ENCODE results near the gene LRP5.

The LRP5 gene

DNA sequence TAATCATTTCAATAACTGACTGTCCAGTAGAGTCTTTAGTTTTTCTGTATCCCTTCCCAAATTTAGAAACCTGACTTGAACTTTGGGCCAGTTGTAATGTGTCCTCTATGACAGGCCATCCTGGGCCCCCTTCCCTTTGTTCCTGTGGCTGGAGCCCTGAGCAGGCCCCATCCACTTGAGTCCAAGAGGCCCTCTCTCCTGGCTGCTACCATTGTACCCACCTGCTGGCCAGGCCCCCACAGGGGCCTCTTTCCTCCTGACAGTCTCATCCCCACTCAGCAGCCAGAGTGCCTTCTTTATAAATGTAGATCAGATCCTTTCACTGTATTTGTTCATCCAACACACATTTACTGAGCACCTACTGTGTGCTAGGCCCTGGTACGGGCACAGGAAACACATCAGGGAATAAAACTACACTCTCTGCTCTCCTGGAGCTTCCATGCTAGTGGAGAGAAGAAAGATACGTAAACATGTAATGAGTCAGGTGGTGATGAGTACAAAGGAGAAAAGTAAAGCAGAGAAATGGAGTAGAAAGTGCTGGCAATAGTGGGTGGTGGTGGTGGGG lies 2.7 kb upstream of the LRP5 start:
- DNase-seq, result no peak

DNA sequence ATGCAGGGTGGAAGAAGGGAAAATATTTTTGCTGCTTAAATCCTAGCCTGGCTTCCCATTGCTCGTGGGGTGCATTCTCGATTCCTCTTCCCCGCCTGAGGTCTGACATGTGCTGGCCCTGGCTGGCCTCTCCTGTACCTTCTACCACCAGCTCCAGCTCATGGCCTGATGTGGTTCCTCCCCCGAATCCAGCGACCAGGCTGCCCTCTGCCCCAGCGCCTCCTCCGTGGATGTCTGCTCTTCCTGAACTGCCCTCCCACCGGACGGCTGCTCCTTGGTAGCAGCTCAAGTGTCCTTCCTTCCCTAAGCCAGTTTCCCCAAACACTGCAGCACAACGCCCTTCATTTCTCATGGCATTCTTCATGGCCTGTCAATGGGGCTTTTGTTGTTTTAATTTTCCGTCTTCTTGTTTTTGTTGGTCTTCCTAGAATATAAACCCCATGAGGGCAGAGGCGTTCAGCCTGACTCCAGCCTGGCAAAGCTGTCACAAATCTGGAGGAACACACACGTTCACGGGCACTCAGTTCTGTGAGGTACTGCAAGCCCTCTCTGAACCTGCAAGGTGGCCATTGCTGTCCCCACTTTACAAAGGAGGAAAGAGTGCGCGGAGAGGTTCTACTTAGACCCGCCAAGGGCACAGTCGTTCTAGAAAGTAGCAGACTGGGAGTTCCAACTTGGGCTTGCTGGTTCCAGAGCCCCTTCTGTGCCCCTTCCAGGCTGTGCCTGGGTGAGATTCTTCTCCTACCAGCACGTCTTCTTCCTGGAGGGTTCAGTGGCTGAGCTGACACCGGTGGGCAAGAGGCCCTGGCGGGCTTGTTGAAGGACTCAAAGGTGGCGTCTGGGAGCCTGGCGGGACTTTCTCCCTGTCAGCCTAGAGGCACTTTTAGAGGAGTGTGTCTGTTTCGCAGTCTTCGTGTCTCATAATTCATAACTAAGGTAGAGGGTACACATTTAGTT lies 953 bp upstream of the LRP5 start:
- no peak for DNase-seq

DNA sequence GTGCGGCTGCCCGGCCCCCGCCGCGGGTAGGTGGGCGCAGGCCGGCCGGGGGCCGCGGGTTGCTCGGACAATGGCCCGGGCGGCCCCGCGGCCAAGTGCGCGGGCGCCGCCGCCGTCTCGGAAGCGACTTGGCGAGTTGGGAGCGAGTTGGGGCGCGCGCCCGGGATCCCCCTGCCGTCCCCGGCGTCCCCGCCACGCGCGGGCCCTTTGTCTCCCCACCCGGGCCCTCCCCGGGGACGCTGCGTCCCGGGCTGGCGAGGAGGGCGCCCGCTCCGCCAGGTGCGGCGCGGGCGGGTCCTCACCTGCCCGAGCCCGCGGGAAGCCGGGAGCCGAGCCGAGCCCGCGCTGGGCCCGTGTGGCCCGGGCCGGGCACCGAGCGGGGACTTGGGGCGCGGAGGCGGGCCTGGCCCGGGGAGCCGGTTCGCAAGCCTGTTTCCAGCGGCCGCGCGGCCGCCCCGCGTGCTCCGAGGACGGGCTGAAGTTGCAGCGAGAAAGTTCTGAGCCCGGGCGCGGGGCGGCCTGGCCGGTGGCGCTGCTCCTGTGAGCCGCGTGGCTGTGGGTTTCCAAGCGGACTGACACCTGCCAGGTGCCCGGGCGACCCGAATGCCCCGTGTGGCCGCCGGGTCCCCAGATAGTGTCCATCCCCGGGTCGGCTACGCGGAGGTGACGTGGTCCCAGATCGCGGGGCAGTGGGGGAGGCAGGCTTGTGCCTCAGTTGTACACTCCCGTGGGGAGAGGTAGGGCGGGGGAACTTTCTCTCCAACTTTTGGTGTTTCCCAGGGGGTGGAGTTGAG lies 586 bp downstream of the LRP5 start:
- DNase-seq, result peak; percentile 33

DNA sequence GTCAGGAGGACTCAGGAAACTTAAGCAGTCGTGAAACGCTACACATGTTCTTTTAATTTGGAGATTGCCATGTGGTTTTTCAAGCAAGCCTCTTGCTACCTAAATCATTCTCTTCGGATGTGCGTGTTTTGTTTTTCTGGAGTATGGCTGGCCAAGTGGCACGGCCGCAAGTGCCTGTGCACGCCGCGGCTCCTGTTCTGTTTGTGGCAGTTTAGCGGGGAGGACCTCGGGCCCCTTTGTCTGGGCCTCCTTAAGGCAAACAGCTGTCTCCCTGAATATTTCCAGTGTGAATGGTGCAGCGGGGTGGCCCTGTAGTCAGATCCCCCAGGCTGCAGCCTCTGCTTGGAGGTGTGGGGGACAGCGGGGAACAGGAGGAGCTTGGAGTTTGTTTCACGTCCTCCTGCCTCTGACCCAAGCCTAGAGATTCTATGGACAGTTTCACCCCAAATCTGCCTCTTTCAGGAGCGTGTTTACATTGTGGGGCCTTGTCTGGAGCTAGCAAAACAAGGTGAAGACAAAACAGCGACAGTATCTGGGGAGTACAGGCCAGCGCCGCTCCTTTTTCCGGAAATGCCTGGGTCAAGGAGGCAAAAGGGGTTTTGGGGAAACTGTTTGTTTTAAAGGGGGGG lies 1.3 kb downstream of the LRP5 start:
- no peak for DNase-seq

DNA sequence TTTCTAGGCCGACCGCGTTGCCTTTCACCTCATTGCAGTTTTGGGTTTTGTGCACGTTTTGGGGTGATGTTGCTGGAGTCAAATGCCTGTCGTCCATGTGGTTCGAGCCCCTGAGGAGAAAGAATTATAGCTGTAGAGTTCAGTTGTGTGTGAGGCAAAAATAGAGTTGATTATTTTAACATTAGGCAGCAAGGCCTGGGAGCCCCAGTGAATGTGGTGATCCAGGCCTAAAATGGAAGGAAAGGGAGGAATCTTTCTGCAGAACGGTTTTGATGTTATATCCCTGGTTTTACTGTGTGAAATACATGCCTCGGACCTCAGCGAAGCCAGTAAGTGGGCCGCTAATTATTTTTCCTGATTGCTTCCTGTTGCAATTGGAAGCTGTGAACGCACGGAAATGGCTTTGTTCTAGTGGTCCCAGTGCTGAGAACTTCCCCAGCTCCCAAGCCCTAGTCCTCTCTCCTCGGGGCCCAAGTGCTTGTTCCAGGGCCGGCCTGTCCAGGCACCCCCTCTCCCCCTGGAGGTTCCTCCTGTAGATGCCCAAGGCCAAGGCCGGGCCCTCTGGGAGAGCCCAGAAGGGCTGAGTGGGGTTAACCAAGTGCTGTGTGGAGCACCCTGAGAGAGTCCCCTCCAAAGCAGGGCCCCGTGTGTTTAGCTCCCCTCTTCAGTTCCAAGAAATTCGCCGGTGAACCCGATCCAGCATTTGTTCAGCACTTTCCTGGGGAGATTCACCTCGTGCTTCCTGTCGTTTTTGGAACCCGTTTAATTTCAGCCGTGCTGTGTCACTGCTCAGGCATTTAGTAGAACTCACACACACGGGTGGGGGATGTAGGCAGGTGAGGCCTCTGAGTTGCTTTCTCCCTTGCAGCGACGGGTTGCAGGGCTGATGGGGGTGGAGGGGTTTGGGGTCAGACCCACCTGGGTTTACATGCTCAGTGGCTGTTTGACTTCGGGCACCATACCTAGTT lies 2.1 kb downstream of the LRP5 start:
- no peak for DNase-seq

DNA sequence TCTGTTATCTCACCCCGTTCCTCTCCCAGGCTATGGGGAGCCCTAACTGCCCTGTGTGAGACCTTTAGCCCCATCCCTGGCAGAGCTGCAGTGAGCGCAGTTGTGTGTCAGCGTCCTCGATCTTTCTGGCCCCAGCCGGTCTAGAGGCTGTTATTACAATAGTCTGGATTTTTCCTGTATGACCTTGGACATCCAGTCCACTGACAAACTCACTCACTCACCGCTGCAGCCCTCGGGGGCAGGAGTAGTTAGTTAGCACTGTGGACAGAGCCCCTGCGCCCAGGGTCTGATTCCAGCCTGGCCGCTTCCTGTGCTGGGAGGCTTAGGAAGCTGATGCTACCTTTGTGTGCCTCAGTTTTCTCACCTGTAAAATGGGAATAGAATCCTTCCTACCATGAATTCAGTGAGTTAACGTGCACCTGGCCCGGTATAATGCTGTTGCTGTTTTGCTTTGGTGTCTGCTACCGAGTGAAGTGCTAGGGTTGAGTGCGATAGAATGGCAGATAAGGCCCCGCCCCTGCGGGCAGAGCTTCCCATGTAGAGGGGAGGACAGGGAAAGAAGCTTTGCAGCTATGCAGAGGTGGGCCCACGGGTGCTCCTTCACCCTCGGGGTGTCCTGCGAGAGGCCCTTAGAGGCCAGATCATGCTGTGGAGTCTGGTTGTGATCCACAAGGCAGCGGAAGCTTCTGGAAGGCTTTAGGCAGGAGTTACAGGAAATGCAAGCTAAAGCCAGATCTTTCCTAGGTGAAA lies 3.0 kb downstream of the LRP5 start:
- DNase-seq, result no peak

DNA sequence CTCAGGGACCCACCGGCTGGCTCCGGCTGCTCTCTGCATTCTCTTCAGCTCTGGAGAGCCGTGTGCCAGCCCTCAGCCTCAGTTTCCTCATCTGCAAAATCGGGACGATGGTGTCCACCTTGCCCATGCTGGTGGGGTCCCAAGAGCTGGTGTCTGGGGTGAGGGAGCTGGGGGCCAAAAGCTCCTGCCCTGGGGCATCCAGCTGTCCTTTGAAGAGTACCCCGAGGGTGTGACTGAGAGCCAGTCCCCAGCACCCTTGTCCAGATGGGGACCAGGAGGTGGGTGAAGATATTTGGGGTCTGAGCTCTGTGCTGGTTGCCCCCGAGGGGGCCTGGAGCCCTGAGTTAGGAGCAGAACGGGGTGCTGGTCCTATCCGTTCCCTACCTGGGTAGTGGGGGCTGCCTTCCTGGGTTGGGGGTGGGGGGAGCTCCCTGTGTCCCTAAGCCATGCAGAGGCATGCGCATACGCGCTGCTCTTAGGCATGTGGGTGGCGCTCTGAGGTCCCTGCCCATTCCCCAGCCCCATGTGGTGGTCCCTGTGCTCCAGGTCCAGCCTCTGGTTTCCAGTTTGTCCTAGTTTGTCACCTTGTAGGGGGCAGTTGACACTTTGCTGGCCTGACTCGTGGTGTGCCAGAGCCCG lies 4.9 kb downstream of the LRP5 start:
- DNase-seq, result no peak

DNA sequence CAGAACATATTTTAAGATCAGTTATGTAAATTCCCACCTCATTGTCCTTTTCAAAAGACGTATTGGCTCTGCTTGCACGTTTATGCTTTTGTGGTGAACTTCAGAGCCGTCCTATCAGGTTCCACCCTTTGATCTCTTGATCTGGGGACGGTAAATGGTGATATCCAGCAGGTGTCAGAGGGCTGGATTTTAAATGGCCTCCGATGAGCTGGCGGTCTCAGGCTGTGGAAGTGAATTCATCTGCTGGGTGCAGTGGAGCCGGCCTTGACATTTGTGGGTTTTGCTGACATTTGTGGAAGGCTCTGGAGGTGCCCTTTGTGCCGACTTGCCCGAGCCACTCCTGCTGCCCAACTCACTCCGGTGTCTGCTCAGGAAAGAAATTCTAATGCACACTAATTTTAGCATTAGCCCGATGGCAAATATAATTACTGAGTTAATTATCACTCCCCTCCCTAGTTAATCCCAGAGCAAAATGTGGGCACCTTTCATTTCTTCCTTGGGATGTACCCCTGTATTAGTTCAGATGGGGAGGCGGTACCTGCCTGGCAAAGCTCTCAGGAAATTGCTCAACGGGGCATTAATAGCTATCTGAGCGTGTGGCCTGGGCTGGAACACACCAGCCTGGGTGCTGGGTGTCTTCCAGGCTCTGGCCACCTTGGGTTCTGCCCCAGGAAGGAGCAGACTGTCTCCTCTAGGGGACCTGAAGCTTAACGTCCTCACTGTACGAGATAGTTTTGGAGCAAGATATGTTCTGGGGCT lies 9.1 kb downstream of the LRP5 start:
- no peak for DNase-seq

DNA sequence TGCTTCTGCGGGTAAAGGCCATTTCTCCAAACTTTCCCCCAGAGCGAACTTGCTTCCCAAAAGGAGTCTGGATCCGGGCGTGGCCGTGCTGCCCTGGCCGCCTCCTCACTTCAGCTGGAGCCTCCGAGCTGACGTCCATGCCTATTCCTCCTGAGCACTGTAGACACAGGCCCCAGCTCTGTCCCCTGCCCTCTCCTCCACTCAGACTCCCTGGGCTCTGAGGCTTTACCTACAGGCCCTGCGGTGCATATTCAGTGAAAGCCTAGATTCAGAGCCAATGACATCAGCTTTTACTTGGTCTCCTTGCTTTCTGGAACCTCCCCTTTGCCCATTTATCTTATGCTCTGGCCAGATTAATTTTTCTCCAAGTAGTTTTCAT lies 9.7 kb downstream of the LRP5 start:
- no peak for DNase-seq

DNA sequence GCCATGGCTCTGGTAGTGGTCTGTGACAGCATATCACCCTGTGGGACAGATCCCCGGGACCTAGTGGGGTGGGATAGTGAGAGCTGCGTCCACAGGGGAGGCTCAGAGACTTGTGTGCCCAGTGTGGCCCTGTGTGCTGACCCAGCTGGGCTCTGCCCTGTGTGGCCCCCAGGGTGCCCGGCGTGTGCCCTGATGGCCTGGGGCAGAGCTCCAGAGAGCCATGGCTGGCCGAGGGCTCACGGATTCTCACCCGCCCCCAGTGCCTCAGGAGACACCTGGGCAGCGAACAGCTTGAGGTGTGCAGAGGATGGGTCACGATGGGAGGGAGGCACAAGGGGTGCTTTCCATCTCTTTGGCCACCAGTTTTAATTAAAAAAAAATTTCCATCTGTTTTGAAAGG lies 11.8 kb downstream of the LRP5 start:
- no peak for DNase-seq

DNA sequence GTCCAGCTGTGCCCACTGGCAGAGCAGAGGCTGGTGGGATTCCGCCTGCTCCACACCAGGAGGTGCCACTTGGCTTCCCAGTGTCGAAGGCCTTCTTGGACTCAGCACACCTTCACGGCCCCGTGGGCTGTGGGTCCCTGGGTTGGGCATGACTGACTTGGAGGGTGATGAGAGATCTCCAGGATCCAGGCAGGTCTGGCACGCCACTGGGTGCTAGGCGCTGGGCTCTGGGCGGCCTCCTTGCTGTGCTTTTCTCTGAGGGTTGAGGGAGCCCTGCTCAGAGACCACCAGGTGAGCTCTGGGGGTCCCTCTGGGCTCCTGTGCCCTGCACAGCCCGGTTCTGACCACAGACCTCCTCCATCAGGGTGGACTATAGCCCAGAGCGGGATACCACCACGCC lies 12.3 kb downstream of the LRP5 start:
- DNase-seq, result no peak

DNA sequence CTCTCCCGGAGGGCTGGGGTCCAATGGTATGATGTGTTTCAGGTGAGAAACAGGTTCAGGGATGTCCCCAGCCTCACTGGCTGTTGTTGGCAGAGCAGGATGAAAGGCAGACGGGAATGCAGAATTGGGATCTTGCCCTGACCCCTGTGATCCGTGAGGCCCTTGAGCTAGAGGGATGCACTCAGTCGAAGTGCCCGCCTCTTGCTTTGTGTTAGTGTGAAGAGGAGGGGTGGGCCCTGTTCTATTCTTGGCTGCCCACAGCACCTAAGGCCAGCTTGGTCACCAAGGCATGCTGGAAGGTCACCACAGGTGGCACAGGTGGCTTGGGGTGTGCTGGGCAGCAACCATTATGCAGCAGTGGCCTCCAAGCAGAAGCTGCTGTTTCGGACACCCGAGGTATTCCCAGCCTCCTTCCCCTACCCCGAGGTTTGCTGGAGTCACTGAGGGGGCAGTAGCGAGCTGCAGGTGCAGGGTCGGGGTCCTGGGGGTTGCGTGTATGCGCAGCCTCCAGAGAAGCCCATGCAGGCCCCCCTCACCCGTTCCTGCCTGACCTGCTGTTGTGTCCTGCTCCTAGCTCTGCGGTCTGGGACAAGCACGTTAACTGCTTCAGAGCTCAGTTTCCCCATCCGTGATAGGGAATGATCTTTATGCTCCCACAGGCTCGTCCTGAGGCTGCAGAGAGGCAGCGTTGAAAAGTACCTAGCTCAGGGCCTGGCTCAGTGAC lies 13.0 kb downstream of the LRP5 start:
- no peak for DNase-seq

DNA sequence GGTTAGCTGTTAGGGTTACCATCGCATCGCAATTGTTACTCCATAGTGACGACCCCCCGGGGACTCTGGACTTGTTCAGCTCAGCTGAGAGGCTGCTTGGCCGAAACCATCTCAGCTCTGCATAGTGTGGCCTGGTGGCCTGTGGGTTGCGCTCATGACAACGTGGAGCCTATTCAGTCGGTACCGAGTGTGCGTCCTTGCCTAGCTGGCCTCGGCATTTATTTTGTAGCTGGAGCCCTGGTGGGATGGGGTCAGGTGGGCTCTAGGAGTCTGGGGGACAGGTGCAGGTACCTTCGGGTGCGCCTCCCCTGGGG lies 13.5 kb downstream of the LRP5 start:
- no peak for DNase-seq

DNA sequence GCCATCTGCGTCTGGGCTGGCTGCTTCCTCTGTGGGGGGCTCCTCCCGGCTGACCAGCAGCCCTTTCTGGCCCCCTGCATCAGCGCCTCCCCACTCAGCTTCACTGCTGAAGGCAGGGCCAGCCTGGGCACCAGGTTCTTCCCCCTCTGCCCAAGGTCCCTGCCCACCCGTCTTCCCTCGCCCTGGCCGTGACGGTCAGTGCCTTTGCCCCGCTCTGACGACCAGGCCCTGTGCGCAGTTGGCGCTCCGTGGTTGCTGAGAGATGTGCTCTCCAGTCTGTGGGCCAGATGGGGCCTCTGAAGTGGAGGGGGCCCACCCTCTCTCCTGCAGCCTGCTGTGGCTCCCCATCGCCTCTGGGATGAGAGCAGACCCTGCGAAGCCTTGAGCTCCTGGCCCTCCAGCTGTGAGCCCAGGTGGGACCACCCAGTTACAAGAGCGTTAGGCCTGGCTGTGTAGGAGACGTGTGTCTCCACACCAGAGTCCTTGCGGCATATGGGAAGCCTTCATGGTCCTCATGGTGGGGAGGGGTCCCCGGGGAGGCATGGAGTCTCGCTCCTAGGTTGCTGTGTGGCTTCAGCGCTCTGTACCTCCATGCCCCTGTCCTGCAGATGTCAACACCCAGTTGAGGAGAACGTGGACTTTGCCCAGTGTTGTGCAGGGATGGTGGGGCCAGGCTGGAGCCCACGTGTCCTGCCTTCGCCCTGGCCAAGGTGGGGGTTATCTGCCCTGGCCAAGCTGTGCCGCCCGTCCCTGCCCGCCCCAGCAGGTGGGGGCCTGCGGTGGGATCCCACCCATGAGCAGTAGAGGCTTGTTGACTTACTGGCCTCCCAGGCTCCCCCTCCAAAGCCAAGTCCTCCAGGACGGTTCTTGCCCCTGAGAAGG lies 14.2 kb downstream of the LRP5 start:
- no peak for DNase-seq

DNA sequence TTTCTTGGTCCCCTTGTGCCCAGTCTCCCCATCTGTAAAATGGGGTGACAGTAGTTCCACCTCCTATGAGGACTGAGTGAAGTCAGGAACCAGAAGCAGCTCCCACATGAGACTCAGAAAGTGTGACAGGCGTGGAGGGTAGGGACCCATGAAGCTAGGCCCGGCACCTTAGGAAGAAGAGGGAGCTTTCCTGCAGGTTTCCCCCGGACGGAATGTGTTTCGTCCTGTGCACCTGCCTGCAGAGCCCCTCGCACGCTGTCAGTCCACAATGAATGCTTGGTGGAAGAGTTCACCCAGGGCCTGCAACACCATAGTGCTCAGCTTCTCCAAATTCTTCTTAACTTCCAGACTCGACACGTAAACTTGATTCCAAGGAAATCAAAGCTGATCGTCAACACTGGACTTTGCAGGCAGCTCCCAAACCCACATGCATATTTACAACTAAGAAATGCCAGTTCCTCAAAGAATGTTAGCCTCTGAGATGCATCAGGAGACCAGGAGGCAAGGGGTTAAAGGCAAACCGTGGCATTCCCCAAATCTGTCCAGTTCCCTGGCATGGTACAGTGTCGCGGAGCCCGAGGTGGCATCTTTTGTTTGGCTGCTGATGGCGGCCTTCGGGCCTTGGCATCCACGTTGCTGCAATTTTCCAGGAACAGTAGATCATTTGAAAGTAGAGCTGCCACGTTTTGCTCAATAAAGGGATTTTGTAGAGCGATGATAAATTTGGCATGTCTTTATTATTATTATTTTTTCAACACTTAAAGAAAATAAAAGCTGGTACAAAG lies 15.4 kb downstream of the LRP5 start:
- DNase-seq, result no peak

DNA sequence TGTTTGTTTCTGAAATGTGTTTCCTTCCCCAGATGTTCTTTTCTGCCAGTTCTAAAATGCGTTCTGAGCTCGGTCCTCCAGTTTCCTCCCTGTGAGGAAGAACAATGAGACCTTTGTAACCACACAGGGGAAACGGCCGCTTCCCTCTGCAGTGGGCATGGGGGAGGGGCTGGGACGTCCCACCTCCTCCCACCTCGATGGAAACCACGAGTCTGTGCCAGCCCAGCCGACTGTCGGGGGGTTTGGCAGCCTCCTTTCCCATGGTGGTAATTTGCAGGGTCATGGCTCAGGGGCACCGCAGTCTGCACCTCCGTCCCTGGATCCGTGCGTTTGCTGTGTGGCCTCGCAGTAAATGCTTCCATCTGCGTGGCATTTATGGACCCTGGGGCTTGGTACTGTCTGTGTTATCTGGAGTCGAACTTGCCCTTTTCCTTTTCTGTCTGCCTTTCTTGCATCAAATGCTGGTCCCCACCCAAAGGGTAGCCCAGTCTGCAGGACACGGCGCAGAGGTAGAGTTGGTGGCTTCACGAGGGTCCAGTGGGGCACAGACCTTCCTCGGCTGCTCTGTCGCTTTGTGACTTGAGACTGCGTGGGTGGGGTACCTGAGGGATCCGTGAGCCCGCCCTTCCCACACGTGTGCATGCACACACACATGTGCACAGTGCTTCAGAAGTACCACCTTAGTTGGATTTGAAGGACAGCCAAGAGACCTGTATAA lies 16.1 kb downstream of the LRP5 start:
- peak; percentile 54 for DNase-seq

DNA sequence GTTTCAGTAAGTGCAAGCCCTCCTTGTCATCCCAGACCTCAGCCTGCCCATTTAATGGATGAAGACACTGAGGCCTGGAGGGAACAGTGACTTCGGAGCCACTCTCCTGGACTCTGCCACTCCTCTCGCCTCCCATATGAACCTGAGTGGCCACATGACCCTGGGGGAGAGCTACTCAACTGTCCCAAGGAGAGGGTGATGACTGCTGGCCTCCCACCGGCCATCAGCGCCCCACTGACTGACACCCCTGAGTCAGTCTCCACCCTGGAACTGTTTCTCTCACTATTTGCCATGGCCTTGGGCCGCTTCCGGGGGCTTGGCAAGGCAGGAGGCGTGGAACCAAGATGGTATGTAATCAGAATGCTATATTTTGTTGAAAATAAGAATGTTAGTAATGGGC lies 17.1 kb downstream of the LRP5 start:
- no peak for DNase-seq
